PFSK-1 (cell line): ENCODE measurements around the gene MYO5B.

Experiments
- FOXP2 ChIP-seq: optimal IDR thresholded peaks from 2 replicates; pipeline ENCODE3; 2011; ENCODE audit warnings: borderline replicate concordance, control low read depth, inconsistent platforms; ENCODE audit not compliant: insufficient read depth; ENCODE audit errors: extremely low read length, extremely low read depth
- POLR2AphosphoS5 ChIP-seq: IDR thresholded peaks from 2 replicates; pipeline ENCODE4 v1.6.1; 2012; ENCODE audit warnings: low read depth, mild to moderate bottlenecking, control low read depth, low read length, moderate library complexity
- SIN3A ChIP-seq: IDR thresholded peaks from 2 replicates; pipeline ENCODE4 v1.6.1; 2012; ENCODE audit warnings: mild to moderate bottlenecking, low read length, moderate library complexity, borderline replicate concordance; ENCODE audit not compliant: insufficient read depth
- TAF1 ChIP-seq: IDR thresholded peaks from 2 replicates; pipeline ENCODE4 v1.6.1; 2012; ENCODE audit warnings: low read length, control low read depth, borderline replicate concordance; ENCODE audit not compliant: insufficient read depth
- TF ChIP-seq, protein P1 (sequence below), 2 experiments: IDR thresholded peaks; 2 replicates each; pipeline versions ENCODE4 v1.6.1 to v1.8.0; 2011 to 2012; ENCODE audit warnings: low read depth in 2 of 2, low read length in 2 of 2, control low read depth in 1 of 2, inconsistent platforms in 1 of 2, mild to moderate bottlenecking in 1 of 2, moderate library complexity in 1 of 2; ENCODE audit not compliant: insufficient read depth in 1 of 2

MYO5B gene

GRCh38 chr18:49879271-49879580 lies 315.7 kb downstream of the MYO5B start:
- TF ChIP-seq, protein P1, sequence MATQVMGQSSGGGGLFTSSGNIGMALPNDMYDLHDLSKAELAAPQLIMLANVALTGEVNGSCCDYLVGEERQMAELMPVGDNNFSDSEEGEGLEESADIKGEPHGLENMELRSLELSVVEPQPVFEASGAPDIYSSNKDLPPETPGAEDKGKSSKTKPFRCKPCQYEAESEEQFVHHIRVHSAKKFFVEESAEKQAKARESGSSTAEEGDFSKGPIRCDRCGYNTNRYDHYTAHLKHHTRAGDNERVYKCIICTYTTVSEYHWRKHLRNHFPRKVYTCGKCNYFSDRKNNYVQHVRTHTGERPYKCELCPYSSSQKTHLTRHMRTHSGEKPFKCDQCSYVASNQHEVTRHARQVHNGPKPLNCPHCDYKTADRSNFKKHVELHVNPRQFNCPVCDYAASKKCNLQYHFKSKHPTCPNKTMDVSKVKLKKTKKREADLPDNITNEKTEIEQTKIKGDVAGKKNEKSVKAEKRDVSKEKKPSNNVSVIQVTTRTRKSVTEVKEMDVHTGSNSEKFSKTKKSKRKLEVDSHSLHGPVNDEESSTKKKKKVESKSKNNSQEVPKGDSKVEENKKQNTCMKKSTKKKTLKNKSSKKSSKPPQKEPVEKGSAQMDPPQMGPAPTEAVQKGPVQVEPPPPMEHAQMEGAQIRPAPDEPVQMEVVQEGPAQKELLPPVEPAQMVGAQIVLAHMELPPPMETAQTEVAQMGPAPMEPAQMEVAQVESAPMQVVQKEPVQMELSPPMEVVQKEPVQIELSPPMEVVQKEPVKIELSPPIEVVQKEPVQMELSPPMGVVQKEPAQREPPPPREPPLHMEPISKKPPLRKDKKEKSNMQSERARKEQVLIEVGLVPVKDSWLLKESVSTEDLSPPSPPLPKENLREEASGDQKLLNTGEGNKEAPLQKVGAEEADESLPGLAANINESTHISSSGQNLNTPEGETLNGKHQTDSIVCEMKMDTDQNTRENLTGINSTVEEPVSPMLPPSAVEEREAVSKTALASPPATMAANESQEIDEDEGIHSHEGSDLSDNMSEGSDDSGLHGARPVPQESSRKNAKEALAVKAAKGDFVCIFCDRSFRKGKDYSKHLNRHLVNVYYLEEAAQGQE (IDR thresholded peaks at IDR 0.05; ENCODE audit: insufficient read depth in 1 of 2, low read depth in 2 of 2, low read length in 2 of 2) = no peak
- TF ChIP-seq POLR2AphosphoS5 (no peak), FOXP2 (no peak), SIN3A (no peak), TAF1 (no peak)

GRCh38 chr18:49878567-49879270 lies 316.2 kb downstream of the MYO5B start:
- TF ChIP-seq, protein P1 (IDR thresholded peaks at IDR 0.05; ENCODE audit: insufficient read depth in 1 of 2, low read depth in 2 of 2, low read length in 2 of 2) = no peak
- no peak for TF ChIP-seq POLR2AphosphoS5
- TF ChIP-seq TAF1 = no peak
- TF ChIP-seq FOXP2 = no peak
- no peak for TF ChIP-seq SIN3A

DNA sequence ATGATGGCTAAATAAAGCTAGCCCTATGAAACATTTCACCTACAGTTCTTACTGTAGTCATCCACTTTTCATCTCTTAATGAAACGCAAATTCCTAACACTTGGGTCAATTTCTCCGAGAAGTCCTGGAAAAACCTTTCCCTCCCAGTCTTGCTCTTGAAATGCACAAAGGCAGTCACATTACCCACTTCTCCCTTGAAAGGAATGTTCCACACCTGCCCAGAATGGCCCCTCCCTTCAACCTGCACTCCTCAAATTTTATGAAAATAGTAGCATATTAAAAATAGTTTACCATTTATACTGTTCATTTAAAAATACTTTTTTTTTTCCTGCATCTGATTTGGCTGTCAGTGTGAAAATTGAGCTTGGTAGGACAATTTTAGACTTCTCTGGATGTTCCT lies 316.9 kb downstream of the MYO5B start:
- TF ChIP-seq, protein P1 (IDR thresholded peaks at IDR 0.05; ENCODE audit: insufficient read depth in 1 of 2, low read depth in 2 of 2, low read length in 2 of 2) = no peak
- TF ChIP-seq TAF1 (no peak), POLR2AphosphoS5 (no peak), FOXP2 (no peak), SIN3A (no peak)

DNA sequence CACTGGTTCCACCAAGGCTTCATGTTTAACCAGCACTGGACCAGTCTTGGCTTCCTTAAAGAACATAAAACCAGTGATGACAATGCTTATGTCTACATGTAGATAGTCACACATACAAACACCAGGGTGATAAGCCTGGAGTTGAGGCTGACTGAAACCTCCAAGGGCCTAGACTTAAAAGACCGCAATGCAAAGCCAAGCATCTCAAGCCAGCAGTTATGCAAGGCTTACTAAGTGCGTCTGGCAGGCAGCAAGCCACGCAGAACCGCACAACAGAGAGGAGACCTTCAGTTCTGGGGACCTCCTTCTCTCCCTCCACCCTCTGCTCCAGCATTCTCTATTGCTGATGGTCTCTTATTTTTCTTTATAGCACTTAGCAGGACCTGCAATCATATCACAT lies 318.4 kb downstream of the MYO5B start:
- TF ChIP-seq POLR2AphosphoS5 = no peak
- no peak for TF ChIP-seq TAF1
- TF ChIP-seq FOXP2 = no peak
- TF ChIP-seq, protein P1 (IDR thresholded peaks at IDR 0.05; ENCODE audit: insufficient read depth in 1 of 2, low read depth in 2 of 2, low read length in 2 of 2) = no peak
- TF ChIP-seq SIN3A = no peak

GRCh38 chr18:49875783-49876182 lies 319.2 kb downstream of the MYO5B start:
- TF ChIP-seq TAF1 = no peak
- TF ChIP-seq POLR2AphosphoS5 = no peak
- no peak for TF ChIP-seq FOXP2
- no peak for TF ChIP-seq SIN3A
- TF ChIP-seq, protein P1 (IDR thresholded peaks at IDR 0.05; ENCODE audit: insufficient read depth in 1 of 2, low read depth in 2 of 2, low read length in 2 of 2) = no peak
